HG03558 (cell line): ENCODE measurements around the gene KCNAB2.

Source experiments
- ATAC-seq: cut with Tn5 transposase; IDR thresholded peaks from one replicate; pipeline ENCODE4 v1.9.1; 2021; ENCODE audit warnings: moderate number of reproducible peaks; ENCODE audit not compliant: unreplicated experiment; ENCODE audit errors: extremely low read depth

Gene KCNAB2

DNA sequence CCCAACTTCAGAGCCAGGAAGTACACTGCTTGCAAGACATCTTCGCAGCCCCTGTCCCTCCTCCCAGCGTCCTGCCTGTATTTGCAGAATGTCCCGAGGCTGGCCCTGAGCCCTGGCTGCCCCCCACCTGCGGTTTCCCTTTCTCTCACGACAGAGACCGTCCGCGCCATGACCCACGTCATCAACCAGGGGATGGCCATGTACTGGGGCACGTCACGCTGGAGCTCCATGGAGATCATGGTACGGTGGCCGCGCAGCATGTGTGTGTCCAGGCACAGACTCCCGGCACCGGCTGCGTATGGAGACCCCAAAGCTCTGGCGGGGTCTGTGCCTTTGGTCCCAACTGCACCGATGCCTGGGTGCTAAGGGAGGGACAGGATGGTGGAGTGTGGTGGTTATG, 48.6 kb downstream of the KCNAB2 start:
- ATAC-seq: no peak

GRCh38 chr1:6094801-6095505, 49.3 kb downstream of the KCNAB2 start:
- ATAC-seq: no peak

GRCh38 chr1:6095511-6096242, 50.0 kb downstream of the KCNAB2 start:
- no peak for ATAC-seq

DNA sequence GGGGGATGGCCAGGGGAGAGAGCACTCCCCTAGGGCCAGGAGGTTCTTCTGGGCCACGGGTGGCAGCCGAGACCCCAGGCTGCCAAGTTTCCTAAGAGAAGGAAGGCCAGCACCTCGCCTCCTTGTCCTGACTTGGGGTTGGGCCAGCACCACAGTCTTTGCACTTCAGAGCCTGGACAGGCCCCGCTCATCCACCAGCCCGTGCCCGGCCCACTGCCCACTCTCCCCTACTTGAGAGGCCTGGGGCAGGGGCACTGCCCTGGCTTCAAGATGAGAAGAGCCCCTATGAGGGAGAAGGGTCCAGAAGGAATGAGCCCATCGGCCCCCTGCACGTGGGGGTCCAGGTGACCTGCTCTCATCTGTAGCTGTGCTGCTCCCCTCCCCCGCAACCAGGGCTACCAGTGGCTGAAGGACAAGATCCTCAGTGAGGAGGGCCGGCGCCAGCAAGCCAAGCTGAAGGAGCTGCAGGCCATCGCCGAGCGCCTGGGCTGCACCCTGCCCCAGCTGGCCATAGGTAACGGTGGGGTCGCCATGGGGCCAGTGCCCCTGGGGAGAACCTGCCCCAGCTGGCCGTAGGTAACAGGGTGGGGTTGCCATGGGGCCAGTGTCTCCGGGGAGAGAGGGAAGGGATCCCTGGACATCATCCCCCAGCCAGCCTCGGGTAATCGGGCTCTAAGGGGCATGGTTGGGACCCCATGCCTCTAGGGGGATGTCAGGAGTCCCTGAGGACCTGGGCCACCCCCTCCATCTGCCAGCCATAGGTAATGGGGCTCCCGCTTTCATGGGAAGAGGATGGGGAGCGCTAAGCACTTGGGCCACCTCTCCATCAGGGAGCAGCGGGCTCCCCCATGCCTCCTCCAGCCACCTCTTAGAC, 50.8 kb downstream of the KCNAB2 start:
- ATAC-seq: no peak

- no peak for ATAC-seq
Measured at GRCh38 chr1:6097117-6097595, 51.5 kb downstream of the KCNAB2 start.

GRCh38 chr1:6097824-6098223, 52.1 kb downstream of the KCNAB2 start:
- no peak for ATAC-seq

DNA sequence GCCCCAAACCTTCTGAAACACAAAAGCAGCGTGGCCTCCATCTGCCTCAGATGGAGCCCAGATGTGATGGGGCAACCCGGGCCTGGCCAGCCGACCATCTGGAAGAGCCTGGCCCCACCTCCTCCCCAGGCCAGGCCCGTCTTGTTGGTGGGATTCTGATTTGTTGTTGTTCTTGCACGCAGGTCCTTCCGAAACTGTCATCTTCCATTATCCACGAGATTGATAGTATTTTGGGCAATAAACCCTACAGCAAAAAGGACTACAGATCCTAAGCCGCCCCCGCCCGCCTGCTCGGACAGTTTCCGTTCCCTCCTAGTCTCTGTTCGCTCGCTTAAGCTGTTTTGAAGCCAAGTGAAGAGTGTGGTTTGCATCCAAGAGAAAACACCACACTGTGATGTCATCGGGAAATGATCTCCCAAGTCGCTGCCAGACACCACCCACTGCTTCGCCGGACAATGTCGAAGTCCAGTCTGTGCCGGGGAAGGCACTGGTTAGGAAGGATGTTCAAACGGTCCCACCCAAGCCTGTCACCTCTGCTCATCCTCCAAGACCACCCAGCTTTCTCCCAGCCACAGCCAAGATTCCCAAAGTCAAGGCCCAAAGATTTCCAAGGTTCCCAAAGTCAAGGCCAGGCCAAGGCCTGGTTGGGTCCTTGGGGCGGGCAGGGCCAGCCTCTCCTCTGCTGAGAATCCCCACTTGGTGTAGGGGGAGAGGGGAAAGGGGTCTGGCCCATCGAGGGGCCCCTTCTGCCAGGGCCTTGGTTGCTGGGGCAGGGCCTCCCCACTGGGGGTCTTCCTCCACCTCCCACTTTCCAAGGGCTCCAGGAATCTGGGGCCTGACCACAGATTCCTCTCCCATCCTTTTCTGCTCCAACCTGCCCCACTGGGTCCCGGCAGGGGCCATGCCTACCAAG, 52.9 kb downstream of the KCNAB2 start:
- no peak for ATAC-seq

DNA sequence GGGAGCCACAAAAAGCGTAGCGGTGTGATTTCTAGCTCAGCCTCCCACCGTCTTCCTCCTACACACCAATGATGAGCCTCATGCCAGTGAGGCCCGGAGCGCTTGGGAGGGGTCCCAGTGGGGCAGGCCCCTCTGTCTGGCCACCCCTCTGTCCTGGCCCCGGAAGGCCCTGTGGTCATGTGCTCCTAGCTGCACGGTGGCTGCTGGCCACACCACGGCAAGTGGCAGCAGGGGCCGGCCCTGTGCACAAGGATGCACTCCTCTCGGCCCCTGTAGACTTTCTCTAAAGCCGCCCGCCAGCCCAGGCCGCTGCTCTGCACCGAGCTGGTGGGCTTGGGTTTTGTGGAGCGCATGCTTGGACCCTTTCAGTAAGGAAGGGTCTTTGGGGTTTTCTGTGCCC, 53.6 kb downstream of the KCNAB2 start:
- ATAC-seq: no peak

GRCh38 chr1:6099787-6100765, 54.4 kb downstream of the KCNAB2 start:
- no peak for ATAC-seq

- ATAC-seq: no peak
Measured at GRCh38 chr1:6100861-6101783, 55.4 kb downstream of the KCNAB2 start.

- ATAC-seq: no peak
Measured at GRCh38 chr1:6101826-6102531, 56.3 kb downstream of the KCNAB2 start.

- ATAC-seq: no peak
Measured at GRCh38 chr1:6102532-6102845, 56.8 kb downstream of the KCNAB2 start.

DNA sequence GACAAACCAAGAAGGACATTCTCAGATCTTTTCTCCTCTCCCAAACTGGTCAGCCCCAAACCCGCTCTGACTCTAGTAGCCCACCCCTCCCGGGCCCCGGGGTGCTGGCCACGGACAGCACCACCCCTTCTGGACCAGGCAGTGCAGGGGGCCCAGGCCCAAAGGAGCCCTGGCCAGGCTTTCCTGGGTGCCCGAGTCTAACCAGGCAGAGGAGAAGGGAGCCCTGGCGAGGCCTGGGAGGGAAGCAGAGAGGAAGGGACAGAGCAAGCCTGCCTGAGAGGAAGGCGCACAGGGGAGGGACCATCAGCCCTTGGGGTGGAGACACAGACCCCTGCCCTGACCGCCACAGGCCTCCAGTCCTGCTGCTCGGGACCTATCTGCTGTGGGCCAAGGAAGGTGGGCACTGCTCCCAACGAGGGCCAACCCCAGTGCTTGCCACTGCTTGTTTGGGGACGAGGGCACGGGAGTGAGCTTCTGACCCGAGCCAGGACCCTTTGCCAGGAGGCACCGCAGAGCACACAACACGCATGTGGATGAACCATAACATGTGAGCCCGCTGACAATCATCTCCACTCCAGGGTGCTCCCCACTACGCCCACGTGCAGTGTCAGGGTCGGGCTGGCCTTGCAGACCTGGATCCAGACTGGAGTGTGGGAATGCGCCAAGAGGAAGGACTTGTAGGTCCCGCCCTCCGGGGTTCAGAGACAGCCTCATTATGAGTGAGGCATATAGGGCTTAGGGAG, 57.6 kb downstream of the KCNAB2 start:
- no peak for ATAC-seq

DNA sequence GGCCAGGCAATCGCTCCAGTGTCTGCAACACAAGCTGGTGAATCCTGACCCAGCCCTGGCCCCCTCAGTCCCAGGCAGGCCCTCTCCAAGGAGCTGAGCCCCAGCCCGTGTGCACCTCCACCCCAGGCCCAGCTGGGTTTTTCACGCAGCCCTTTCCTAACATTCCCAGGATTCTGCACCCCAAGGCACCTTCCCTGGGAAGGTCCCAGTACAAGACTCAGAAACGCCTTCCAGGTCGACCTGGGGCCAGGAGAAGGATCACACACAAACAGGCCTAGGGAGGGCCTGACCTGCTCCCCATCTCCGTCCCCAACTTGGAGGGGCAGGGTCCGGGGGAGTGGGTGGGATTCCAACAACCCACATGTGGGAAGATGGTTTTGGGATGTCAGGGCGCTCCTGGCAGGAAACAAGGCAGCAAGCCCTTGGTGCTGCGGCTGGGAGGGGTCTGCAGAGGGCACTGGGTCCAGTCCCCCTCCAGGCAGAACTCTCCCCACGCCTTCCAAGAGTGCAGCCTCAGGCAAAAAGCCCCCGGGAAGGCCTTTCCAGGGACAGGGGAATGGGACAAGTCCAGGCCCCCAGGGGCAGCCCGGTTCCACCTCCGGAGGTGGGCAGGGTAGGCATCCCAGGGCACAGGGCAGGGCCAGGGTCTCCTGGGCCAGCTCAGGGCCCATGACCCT, 58.3 kb downstream of the KCNAB2 start:
- ATAC-seq: no peak

DNA sequence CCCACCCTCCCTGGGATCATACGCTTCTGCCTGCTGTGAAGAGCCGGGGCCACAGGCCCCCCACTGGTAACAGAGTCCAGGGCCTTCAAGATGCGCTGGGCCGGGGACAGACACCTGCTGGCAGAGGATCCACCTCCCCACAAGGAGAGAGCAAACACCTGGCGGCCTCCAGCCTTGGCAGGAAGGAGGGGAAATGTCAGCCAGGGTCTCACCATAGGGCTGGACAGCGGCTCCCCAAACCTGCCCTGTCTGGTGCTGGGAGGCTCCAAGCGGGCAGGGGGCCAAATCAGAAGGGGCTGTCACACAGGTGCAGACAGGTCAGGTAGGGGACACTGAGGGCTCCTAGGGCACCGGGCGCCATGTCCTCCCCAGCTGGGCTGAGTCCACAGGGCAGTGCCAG, 58.9 kb downstream of the KCNAB2 start:
- ATAC-seq: no peak

GRCh38 chr1:6105218-6105679, 59.6 kb downstream of the KCNAB2 start:
- ATAC-seq: no peak
